ENCODE data around the gene WNK2.

DNA sequence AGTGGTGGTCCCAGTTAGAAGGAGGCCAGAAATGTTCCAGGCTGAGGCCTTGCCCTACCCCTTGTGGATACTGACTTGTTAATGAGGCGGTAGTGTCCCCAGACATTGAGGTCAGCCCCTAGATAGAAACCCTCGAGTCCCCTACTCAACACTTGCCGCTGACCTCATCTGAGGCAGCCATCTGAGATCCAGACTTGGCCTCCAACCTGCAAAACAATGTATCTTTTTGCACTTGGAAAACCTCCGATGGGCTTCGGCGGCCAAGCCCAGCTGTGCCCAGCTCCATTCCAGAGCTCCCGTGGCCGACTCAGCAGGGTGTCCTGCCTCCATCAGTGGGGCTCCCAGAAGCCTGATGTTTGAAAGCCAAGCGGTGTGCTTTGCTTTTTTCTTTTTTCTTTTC lies 122.1 kb downstream of the WNK2 start:
- TF ChIP-seq POLR2A (IDR thresholded peaks at IDR 0.05): no peak
- TF ChIP-seq, protein P1, sequence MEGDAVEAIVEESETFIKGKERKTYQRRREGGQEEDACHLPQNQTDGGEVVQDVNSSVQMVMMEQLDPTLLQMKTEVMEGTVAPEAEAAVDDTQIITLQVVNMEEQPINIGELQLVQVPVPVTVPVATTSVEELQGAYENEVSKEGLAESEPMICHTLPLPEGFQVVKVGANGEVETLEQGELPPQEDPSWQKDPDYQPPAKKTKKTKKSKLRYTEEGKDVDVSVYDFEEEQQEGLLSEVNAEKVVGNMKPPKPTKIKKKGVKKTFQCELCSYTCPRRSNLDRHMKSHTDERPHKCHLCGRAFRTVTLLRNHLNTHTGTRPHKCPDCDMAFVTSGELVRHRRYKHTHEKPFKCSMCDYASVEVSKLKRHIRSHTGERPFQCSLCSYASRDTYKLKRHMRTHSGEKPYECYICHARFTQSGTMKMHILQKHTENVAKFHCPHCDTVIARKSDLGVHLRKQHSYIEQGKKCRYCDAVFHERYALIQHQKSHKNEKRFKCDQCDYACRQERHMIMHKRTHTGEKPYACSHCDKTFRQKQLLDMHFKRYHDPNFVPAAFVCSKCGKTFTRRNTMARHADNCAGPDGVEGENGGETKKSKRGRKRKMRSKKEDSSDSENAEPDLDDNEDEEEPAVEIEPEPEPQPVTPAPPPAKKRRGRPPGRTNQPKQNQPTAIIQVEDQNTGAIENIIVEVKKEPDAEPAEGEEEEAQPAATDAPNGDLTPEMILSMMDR (IDR thresholded peaks at IDR 0.05): no peak
